Smooth muscle cell of the coronary artery (primary cell): ENCODE measurements around the gene OR1S2. TPM values are rescaled to one million over a fixed set of nuclear protein-coding genes. Genes with fewer than 3 reads are reported as not detected.

Experiments used
- total RNA-seq: library from RNA; depleted of rRNA; stranded (reverse); fragments of >200 nt; gene quantifications from 2 replicates; pipeline ENCODE4 v1.2.3, GENCODE V29; 2014; ENCODE audit warnings: low replicate concordance

Gene OR1S2, protein sequence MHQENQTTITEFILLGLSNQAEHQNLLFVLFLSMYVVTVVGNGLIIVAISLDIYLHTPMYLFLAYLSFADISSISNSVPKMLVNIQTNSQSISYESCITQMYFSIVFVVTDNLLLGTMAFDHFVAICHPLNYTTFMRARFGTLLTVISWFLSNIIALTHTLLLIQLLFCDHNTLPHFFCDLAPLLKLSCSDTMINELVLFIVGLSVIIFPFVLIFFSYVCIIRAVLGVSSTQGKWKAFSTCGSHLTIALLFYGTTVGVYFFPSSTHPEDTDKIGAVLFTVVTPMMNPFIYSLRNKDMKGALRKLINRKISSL
- not detected in 2 replicates for total RNA-seq

DNA sequence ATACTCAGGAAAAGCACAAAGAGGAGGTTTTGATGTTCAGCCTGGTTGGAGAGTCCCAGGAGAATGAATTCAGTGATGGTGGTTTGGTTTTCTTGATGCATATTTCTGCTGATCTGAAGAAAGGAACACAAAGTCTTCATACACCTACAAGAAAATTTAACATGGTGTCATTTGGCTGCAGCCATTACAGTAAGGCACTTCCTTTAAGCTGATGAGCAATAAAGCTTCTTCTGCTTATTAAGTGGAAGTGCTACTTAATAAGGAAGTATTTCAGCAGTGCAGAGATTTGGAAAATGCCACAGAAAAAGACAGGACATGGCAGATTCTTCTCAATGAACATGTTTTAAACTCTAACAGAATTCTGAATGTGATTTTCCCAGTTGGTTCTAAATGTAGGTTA lies at the start of gene OR1S2:
Gene OR1S2 (minus strand): TSS at position 101 of the 400 bp plus-strand sequence. CDS start 0 bp downstream, at position 101.

DNA sequence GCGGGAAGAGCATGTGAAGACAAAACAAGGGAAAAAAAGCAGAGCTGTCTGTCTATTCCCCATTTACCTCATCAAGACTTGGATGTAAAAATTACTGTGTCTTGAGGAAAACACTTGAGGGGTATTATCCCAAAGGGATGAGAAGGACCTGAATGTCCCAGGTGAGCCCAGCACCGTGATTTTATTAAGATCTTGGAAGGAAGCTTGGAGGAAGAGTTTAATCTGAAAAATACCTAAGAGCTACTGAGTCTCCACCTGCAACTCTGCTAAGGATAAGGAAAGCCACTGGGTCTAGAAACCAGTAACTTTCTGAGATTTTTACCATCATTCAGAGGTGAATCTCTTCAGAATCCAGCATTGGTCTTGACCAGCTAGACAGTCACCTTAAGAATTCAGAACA lies 8.5 kb upstream of the OR1S2 start, which contains the start of gene OR1S1:
Gene OR1S1 (plus strand): TSS at position 301 of the 400 bp plus-strand sequence.

DNA sequence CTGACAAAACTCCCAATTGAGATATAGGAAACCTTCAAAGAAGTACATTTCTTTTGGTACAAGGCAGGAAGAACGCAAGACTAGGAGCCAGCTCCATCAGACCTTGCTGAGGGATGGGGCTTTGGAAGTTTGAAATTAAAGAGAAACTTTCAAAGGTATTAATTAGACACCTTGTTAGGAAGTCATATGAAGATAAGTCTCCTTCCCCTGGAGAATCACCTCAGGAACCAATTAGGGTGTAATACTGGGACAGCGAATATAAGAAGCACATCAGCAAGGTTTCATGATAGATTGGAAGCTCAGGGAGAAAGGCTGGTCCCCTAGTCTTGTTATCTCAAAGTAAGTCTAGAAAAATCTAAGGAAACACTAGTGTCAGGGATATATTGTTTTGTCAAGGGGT lies 15.2 kb downstream of the OR1S2 start, which contains the start of gene OR9Q2:
Gene OR9Q2 (plus strand): TSS at position 301 of the 400 bp plus-strand sequence. CDS start 1,421 bp downstream, outside the sequence.

Other genes with a start within 250 kb of the OR1S2 start
- gene OR9Q1, start 180.3 kb downstream of the OR1S2 start, total RNA-seq = not detected in 2 replicates
- gene OR6Q1, start 173.2 kb downstream of the OR1S2 start, total RNA-seq = not detected in 2 replicates
- not detected in 2 replicates for gene OR9I1, start 78.6 kb downstream of the OR1S2 start, total RNA-seq
- gene OR9Q2, start 15.1 kb downstream of the OR1S2 start, total RNA-seq = not detected in 2 replicates
- gene OR1S1, start 8.6 kb upstream of the OR1S2 start, total RNA-seq = not detected in 2 replicates
- not detected in 2 replicates for gene OR10Q1, start 24.8 kb upstream of the OR1S2 start, total RNA-seq
- gene OR10W1, start 64.1 kb upstream of the OR1S2 start, total RNA-seq = not detected in 2 replicates
- not detected in 2 replicates for gene OR5B17, start 154.9 kb upstream of the OR1S2 start, total RNA-seq
- not detected in 2 replicates for gene OR5B3, start 202.7 kb upstream of the OR1S2 start, total RNA-seq
- not detected in 2 replicates for gene OR5B2, start 224.0 kb upstream of the OR1S2 start, total RNA-seq
- not detected in 2 replicates for gene OR5B12, start 238.1 kb upstream of the OR1S2 start, total RNA-seq